ENCODE results near the gene ABAT. TPM values are rescaled to one million over a fixed set of nuclear protein-coding genes. Genes with fewer than 3 reads are reported as not detected.

Gene ABAT
- total RNA-seq, 1 experiment from 2014 or later = 7.3 TPM

DNA sequence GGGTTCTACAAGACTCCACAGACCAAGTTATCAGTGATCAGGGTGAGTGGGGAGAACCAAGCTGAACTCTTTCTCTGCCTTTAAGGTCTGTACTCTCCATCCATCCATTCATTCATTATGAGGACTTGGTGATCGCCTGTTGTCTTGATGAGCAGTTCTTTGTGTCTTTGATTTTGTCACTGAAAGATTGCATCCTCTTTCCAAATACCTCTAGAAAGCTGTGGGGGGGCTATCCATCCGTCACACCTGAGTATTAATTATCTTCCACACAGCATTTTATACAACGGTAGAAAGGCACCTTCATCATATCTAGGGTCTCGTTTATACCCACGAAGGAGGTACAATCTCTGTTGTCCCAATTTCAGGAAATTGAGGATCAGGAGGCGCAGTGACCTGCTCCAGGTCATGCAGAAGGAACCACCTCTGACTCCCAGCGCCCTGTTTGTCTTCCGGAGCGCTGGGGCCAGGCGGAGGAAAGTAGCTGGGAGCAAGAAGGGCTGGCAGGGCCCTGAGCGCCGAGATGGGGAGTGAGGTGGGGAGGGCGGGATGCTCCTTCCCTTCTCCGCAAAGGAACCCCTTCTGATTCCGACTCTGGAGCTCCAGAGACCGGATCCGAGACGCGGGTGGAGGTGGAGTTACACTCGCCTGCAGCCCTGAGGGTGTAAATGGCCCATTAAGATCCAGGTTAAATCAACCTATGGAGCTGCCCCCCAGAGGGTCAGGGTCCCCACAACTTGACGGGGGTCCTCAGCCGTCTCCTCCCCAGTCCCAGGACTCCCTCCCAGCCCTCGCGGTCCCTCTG lies 605 bp upstream of the ABAT start:
- no peak overlapping the region for H3T11ph ChIP-seq (ENCODE audit: low read length)
- H4K5ac ChIP-seq (ENCODE audit: insufficient read length, low read depth, low read length) = no peak overlapping the region
- no peaks in the 10 kb centered on the region for H3K79me1 ChIP-seq (ENCODE audit: insufficient read depth, low read depth, low read length, poor library complexity, severe bottlenecking)
- H4K91ac ChIP-seq (ENCODE audit: insufficient read length, low read depth, low read length) = no peak overlapping the region
- WGBS (ENCODE audit: extremely low coverage, insufficient read length, low lambda C conversion rate) = no CpG with 5 or more reads among the region's 24 CpGs
- DNase-seq = no peak
- no peaks in the 10 kb centered on the region for H3K36me3 Mint-ChIP-seq (ENCODE audit: insufficient read depth in 1 of 3, low read depth in 3 of 3)
- H3K4me1 Mint-ChIP-seq = peaks cover 9 to 12% of the 10 kb centered on the region in 2 experiments
- H3K14ac ChIP-seq (ENCODE audit: insufficient read depth, low read length) = no peak overlapping the region
- H3K56ac ChIP-seq (ENCODE audit: insufficient read length, low read depth, low read length) = no peak overlapping the region
- H3K9me3 Mint-ChIP-seq = no peaks in the 10 kb centered on the region
- peaks cover 5% of the 10 kb centered on the region for H3K23me2 ChIP-seq (ENCODE audit: insufficient read length, low read depth, low read length, poor library complexity, severe bottlenecking)
- no peak overlapping the region for H4K8ac ChIP-seq (replicated peaks; ENCODE audit: insufficient read length, low read depth, low read length)
- peak overlapping the region; percentile 76 to 83 for H3K4me3 Mint-ChIP-seq
- no peaks in the 10 kb centered on the region for H3K79me2 ChIP-seq (ENCODE audit: insufficient read depth, low read length)
- TF ChIP-seq, protein P1, sequence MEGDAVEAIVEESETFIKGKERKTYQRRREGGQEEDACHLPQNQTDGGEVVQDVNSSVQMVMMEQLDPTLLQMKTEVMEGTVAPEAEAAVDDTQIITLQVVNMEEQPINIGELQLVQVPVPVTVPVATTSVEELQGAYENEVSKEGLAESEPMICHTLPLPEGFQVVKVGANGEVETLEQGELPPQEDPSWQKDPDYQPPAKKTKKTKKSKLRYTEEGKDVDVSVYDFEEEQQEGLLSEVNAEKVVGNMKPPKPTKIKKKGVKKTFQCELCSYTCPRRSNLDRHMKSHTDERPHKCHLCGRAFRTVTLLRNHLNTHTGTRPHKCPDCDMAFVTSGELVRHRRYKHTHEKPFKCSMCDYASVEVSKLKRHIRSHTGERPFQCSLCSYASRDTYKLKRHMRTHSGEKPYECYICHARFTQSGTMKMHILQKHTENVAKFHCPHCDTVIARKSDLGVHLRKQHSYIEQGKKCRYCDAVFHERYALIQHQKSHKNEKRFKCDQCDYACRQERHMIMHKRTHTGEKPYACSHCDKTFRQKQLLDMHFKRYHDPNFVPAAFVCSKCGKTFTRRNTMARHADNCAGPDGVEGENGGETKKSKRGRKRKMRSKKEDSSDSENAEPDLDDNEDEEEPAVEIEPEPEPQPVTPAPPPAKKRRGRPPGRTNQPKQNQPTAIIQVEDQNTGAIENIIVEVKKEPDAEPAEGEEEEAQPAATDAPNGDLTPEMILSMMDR (conservative IDR thresholded peaks at IDR 0.05) = no peak
- no peak overlapping the region for H2BK120ac ChIP-seq (ENCODE audit: low read depth, low read length, poor library complexity, severe bottlenecking)
- H3K9ac ChIP-seq (ENCODE audit: extremely low read depth, insufficient read length, low read length) = no peak overlapping the region
- no peaks in the 10 kb centered on the region for H3K9me3 ChIP-seq (ENCODE audit: control insufficient read depth, low read depth, low read length)
- no peak overlapping the region for H2BK12ac ChIP-seq (ENCODE audit: insufficient read length, low read depth, low read length)
- no peaks in the 10 kb centered on the region for H4K20me1 ChIP-seq (ENCODE audit: control insufficient read depth, insufficient read depth, insufficient read length)
- no peak overlapping the region for H2AK5ac ChIP-seq (ENCODE audit: insufficient read length, low read length)
- no peak overlapping the region for H2BK5ac ChIP-seq (ENCODE audit: insufficient read length, low read length)
- no peaks in the 10 kb centered on the region for H3K4me1 ChIP-seq (ENCODE audit: insufficient read depth, low read length)
- H3K18ac ChIP-seq (ENCODE audit: insufficient read length, low read depth, low read length) = no peak overlapping the region
- no peak overlapping the region for H2BK20ac ChIP-seq (ENCODE audit: low read depth, low read length, poor library complexity, severe bottlenecking)
- H3K23ac ChIP-seq (ENCODE audit: insufficient read length, low read depth, low read length) = no peak overlapping the region
- no peak overlapping the region for H3K4ac ChIP-seq (ENCODE audit: low read depth, low read length)
- peaks cover 34% of the 10 kb centered on the region for H3K27me3 Mint-ChIP-seq (ENCODE audit: low read depth)
- no peak overlapping the region for H3K27ac ChIP-seq (ENCODE audit: insufficient read length, low read depth, low read length)
- H3K4me2 ChIP-seq (ENCODE audit: insufficient read depth, insufficient read length, low read length) = peak overlapping the region; percentile 52
- H3K27ac Mint-ChIP-seq = no peak overlapping the region
- no peaks in the 10 kb centered on the region; the same call in 1 of the 2 replicates for H3K27me3 ChIP-seq (ENCODE audit: insufficient read depth, low read length)
- no peak overlapping the region for H2AFZ ChIP-seq (ENCODE audit: low read length)
- no peak overlapping the region for H2BK15ac ChIP-seq (ENCODE audit: low read depth, low read length)
